Esophagus squamous epithelium (tissue), 4 donors: ENCODE measurements around the gene C2orf76.

Source experiments
- CTCF ChIP-seq, 6 experiments: fragments of 450-650 bp in 4 of 6; fragments of 200-600 bp in 2 of 6; sonication (generic) in 2 of 6; IDR thresholded peaks; one replicate each; pipeline ENCODE4 v1.5.1; 2016 to 2019; ENCODE audit warnings: antibody characterized with exemption in 6 of 6, mild to moderate bottlenecking in 4 of 6, moderate library complexity in 4 of 6
- POLR2A ChIP-seq, 4 donors: fragments of 450-650 bp; IDR thresholded peaks; one replicate each; pipeline ENCODE4 v1.6.1; 2017; ENCODE audit warnings: antibody characterized with exemption in 4 of 4, mild to moderate bottlenecking in 4 of 4, moderate library complexity in 3 of 4

GRCh38 chr2:119333360-119333759 lies 33.3 kb downstream of the C2orf76 start:
- TF ChIP-seq CTCF (IDR thresholded peaks at IDR 0.05) (no peak), POLR2A (IDR thresholded peaks at IDR 0.05) (no peak)
